Suppressor macrophage (primary cell): ENCODE measurements around the gene LDLRAD4.

Experiments used
- DNase-seq, 4 experiments: peaks; one replicate each; pipeline ENCODE4 v3.0.0-alpha.2; 2020 to 2022

Gene LDLRAD4

DNA sequence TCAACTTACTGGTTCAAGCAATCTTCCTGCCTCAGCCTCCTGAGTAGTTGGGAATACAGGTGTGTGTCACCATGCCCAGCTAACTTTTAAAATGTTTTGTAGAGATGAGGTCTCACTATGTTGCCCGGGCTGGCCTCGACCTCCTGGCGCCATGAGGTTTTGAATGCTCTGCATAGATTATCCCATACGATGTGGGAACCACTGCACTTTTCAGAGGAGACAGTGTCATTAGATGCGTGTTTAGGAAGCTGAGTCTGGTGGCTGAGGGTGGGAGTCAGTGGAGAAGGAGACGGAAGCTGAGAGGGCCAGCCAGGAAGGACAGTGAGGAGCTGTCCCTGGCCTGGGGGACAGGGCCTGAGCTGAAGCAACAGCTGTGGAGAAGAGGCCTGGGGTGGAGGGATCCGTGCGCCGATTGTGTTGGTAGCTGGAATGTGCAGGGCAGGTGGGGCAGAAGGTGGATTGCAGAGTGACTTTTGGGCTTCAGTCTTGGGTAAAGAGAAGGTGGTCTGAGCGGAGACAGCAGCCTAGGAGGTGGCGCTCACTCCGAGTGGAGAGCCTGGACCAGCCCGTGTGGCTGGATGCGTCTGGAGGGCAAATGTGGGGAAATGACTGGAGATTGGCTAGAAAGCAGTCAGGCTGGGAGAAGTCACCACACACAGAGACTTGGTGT lies 68.0 kb downstream of the LDLRAD4 start:
- no peak for DNase-seq

DNA sequence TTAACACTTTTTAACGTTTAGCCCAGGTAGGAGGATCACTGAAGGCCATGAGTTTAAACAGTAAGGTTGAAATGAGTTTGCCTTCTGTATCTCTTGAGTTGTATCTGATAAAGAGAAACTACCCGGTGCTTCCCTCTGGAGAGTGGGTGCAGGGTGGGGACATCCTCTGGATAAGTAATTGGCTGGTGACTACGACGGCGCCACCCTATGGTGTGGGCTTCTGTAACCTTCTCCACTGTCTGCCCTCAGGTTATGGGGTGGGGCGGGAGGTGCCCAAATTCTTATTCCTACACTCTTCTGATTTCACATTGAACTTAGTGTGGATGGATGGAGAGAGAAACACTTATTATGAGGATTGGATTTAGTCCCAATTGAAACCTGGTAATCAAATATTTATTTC lies 68.8 kb downstream of the LDLRAD4 start:
- no peak for DNase-seq

DNA sequence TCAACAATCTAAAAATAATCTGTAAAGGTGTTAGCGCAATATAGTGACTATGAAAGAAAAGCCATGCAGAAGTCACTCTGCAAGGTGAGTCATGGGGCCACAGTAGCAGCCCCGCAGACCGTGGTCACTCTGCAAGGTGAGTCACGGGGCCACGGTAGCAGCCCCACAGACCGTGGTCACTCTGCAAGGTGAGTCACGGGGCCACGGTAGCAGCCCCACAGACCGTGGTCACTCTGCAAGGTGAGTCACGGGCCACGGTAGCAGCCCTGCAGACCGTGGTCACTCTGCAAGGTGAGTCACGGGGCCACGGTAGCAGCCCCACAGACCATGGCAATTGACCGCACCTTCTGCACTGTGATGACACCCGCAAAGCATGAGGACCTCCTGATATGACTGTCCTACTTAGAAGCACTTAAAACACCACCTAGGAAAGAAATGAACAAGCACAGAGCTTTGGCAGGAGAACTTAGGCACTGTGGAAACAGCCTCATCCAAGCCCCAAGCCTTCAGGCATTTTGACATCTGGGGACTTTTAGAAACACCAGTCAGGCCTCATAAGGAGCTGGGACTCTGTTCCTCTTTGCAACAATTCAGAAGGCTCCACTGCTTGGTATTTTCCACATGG lies 70.1 kb downstream of the LDLRAD4 start:
- no peak for DNase-seq

DNA sequence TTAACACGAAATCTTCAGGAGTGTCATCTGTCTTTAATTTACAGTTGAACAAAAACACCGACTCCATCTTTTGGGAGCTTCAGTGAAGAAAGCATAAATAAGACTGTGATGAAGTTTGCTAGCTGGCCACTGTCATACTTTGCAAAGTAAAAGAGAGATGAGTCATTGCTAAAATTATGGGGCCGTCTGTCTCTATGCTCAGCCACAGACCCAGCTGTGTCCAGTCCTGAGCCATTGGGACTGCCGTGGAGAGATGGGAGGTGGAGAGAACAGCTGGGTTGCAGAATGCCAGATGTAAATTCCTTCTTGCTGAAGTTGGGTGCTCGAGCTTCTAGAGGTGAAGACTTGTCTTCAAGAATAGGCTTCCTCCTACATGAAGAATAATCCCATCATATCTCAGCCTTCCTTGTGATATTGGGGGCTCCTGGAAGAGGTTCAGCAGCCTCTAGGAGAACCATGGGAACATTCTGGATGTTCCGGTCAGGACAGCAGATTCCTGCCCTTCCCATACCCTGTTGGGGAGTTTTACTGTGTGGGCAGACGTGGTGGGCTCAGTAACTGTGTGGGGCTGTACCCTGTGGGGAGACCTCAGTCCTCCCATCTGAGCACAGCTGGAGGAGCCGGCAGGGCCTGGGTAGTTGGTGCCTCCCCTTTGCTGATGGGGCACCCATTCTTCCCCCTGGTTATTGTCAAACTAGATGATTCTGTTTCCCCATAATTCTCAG lies 71.1 kb downstream of the LDLRAD4 start:
- no peak for DNase-seq

DNA sequence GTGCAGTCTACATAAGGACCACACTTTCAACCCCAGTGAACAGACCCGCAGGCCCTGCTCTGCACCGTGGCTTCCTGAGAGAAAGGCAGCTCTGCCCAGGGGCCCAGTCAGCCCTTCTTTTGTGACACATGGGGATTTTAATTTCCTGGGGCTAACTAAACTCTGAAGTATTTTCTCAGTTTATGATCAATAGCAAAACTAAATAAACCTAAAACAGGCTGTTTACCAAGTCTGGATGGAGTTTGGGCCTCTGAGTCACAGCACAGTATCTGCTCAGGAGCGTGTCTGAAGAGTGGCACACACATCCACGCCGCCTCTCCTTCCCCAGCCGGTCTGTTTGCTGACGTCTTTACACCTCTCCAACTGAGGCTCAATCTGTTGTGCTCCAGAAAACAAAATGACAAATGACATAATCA lies 72.3 kb downstream of the LDLRAD4 start:
- DNase-seq = no peak

DNA sequence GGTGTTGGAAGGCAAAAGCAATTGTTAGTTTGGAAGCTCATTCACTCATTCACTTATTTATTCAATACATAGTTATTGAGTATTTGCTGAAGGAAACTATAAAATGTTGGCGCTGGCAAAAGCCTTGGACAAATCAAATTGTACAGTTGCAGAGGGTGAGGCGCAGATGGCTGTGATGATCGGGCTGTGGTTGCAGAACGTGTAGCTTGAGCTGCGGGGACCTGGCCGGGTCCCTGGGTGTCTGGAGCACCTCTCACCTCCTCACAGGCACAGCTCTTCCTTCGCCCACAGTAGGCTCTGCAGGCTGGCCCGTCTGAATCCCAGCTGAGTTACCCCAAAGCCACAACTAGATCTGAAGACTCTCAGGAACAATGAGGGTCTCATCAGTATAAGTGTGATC lies 72.7 kb downstream of the LDLRAD4 start:
- no peak for DNase-seq

DNA sequence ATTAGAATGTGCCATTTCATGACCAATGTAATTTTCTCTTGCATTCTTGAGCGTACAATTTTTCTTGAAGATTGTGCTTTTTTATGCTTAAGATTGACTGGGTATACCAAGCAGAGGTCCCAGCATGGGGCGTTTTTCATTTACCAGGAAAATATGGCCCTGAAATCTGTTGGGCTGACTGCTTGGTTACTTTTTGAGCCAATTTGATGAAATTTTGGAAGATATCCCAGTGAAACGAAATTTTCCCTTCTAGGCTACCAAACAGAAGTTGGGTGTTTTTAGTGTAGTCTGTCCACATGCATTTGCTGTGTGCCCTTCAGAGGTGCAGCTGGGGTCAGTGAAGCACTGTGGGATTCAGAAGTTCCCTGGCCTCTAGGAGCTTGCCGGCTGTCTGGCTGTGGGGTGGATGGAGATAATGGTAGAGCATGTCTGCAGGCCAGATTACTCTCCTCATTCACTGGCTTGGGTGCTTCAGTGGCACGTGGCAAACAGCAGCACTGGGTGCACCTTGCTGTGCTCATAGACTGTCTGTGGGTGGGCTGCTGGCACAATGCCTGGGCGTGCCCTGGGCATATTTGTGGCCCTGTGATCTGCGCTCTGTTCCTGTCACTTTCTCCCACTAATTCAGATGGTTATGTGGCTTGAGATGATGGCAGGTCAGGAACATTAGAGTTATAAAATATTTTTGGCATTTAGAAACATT lies 73.3 kb downstream of the LDLRAD4 start:
- DNase-seq = no peak

DNA sequence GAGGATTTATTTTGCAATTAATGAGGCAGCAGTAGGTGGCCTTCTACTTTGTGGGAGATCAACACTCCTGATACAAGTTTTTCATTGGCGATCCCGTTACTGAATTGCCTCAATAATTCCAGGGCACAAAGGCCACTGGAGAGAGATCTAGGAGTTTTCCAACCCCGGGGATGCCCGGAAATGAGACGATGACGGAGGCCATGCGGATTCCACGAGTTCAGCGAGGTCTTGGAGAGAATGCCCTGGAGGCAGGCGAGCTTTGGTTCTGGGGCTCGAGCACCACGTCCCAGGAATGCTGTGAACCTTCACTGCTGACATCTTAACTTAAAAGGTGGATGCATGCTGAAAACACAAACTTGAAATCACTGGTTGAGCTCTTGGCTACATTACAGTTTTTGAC lies 74.2 kb downstream of the LDLRAD4 start:
- no peak for DNase-seq

DNA sequence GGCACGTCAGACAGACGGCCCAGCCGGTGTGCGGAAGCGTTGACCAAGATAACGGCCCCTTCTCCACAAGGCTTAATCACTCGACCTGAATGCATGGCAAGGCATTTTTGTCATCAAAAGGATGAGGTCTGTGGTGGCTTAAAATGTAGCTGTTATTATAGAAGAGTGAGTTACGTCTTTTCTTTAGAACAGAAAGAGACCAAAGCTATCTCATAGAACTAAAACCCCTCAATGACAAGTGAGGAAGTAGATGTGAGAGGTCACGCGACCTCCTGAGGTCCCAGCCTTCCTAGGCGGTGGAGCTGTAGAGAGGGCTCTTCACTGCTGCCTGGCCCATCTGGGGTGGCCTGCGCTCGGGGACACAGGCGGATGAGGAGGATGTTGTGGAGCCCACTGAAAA lies 75.7 kb downstream of the LDLRAD4 start:
- no peak for DNase-seq

DNA sequence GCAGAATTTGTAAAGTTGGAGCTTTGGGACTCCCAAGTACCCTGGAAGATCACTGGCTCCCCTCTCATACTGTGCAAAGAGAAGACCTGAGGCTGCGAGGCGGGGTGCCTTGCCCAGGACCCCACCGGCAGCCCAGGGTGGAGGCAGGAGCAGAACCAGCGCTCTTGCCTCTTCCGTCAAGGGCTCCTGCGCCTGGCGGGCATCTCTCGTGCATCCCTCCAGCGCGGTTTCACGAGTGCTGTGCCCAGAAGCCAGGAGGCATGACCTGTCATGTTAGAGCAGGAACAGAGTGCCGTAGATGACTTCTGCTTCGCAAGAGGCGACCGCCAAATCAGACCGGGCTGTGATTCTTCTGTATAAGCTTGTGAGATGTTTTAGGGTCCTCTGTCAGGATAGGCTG lies 77.3 kb downstream of the LDLRAD4 start:
- no peak for DNase-seq

DNA sequence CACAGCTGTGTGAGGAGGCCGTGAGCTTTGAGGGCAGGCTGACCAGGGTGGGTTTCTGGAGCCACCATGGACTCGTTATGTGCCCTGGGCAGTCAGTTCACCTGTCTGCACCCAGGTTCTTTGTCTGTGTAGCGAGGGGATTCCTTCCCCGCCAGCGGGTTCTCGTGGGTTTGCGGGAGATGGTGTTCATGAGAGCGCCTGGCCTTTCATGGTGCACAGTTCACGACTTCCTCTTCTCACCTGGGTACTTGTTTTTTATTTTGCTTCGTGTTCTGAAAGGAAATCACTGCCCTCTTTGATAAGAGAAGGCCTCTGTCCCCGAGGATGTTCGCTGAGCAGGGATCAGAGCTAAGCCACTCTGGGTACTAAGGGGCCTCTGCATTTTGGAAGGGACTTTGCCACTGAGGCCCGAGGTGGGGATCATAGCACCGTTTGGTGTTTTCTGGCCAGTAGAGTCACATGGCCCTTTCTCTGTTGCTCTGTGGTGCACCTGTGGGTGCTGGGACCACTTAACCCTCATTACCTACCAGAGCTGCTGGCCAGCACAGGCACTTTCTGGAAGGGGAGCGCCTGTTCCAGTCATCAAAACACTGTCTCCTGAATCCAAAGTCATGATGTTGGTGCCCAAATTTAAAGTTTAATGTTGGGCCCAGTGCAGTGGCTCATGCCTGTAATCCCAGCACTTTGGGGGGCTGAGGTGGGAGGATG lies 78.5 kb downstream of the LDLRAD4 start:
- no peak for DNase-seq

DNA sequence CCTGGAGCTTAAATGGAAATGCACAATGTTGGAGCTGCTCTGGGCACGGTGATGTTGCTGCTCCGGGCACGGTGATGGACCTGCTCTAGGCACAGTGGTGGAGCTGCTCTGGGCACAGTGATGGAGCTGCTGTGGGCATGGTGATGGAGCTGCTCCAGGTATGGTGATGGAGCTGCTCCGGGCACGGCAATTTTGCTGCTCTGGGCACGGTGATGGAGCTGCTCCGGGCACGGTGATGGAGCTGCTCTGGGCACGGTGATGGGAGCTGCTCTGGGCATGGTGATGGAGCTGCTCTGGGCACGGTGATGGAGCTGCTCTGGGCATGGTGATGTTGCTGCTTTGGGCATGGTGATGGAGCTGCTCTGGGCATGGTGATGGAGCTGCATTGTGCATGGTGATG lies 79.7 kb downstream of the LDLRAD4 start:
- no peak for DNase-seq

DNA sequence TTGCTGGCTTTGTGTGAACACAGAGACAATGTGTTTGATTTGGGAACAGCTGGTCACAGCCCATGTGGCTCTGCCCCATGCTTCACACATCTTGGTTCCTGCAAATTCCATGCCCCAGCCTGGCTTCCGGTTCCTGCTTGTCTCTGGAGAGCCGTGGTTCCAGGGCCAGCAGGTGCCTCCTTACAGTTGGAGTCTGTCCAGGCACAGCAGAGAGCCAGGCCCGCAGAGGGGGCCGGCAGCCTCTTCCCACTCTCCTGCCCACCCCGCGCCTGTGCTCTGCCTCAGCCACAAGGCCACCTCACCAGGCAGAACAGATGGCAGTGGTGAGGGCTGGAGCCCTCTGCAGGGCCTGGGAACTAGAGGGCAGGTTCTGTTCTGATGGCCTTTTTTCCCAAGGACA lies 81.5 kb downstream of the LDLRAD4 start:
- peak in 1 of 4 experiments; percentile 6 for DNase-seq

DNA sequence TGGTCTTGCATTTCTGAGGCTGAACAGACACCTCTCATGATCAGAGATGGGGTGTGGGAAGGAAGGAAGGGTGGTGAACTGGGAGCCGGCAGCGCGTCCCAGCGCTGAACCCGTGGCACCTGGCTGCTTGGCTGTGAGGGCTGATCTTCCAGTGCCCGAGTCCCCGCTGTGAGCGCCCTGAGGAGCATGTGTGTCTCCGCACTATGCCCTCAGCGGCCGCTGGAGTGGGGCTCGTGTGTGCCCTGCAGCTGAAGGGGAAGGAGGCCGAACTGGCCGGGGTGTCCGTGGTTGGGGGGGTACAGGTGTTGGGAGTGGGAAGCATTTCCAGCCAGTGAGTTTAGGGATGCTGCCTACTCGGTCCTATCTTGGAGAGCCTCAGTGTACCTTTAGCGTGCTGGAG lies 82.2 kb downstream of the LDLRAD4 start:
- DNase-seq = no peak

DNA sequence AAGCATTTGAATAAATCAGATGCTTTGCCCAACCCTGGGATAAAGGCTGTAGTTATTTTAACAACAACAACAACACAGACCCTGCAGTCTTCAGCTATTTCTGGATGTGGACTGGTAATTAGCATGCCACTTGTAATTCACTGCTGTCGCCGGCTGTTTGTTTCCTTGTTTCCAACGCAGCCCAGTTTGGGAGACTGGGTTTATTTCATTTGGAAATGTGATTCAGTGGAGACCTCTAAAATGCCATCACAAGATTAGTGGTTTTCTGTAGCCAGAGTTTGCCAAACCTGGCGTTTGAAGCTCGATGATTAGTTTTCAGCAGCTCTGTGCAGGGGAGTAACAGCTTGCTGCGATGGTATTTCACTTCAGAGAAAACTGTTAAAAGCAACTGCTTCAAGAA lies 83.5 kb downstream of the LDLRAD4 start:
- DNase-seq = no peak

DNA sequence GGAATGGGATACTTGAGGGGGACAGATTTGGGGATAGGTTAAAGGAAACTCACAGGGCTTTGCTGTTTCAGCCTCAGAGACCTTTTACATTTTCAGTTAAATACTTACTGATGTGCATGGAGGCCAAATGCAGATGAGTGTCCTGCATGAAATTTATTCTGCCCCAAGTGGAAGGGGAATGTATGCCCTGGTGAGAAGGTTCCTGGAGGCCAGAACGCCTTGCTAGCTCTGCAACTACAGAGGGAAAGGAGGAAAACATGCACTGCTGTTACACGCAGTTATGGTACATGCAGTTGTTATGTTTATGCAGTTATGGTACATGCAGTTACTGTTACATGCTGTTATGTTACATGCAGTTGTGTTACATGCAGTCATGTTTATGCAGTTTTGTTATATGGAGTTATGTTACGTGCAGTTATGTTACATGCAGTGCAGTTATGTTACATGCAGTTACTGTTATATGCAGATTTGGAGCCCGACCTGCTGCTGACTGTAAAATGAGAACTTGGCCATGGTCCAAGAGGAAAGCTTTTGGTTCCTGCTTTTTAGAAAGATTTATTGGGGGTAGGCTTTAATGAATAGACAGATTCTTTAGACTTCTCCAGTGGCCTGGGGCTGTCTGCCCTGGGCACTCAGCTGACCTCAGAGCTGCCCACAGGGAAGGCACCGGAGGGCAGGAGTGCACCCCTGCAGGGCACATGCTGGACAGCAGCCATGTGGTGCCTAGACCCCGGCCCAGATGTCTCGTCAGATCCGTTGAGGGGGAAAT lies 84.1 kb downstream of the LDLRAD4 start:
- peak; percentile 79 to 92 (median 84) for DNase-seq

DNA sequence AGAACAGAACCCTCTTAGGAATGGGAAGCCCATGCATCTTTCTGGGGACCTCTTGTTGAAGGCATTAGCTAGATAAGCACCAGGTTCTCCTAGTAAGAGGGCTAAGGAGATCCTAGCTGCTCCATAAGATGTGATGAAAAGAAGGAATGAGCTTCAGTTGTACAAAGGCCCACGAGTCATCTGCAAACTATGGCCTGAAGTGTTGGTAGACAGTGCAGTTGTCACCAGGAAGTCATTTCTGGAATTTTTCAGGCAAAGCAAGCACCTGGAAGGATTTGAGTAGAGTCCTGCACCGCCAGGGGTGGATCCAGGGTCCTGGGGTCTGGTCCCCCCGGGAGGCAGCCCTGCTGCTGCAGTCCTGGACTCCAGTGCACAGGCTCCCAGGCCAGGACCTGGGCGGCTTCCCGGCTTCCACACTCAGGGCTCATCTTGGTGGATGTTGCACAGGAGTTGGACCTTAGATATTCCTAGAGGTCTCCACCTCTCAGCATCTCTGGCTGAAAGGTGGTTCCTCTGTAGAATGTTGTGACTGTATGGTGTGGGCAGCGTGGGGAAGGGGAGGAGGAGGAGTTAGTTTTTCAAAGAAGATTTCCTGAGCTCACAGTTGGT lies 85.3 kb downstream of the LDLRAD4 start:
- DNase-seq = no peak

DNA sequence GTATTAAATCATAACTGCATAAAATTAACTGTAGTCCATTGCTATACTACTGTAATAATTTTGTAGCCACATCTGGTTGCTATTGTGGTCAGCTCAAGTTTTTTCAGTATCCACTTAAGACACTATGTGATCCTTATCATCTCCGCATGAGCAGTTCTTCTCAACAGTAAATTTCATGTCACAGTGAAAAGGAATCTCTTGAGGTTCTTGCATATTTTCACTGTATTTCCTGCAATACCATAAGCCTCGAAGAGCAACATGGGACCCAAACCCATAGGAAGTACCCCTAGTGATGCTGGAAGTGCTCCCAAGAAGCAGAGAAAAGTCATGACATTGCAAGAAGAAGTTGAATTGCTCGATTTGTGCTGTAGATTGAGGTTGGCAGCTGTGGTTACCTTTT lies 86.7 kb downstream of the LDLRAD4 start:
- DNase-seq = no peak

DNA sequence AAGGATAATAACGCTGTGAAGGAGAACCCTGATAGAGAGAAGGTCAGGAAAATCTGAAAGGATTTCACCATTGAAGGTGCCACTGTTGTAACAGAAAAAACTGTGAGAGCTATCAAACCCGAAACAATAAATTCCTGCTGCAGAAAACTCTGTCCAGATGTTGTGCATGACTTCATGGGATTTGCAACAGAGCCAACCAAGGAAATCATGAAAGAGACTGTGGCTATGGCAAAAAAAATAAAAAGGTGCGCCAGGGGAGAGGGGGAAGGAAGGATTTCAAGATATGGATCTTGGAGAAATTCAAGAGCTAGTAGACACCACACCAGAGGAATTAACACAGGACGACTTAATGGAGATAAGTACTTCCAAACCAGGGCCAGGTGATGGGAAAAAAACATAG lies 88.0 kb downstream of the LDLRAD4 start:
- no peak for DNase-seq

DNA sequence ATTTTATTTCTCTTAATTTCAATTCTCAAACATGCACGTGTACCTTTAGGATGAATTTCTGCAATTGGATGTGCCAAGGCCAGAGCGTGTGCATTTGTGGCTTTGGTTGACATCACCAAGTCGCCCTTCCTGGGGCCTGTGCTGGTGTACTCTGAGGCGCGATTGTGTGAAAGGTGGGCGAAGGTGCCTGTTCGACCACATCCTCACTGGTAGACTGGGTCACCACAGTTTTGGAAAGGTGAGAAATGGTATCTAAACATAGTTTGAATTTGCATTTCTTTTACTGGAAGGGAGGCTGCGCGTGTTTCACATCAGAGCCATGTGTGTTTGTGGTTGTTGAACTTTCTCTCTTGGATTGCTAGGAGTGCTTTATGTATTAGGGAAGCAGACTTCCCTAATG lies 89.8 kb downstream of the LDLRAD4 start:
- no peak for DNase-seq

DNA sequence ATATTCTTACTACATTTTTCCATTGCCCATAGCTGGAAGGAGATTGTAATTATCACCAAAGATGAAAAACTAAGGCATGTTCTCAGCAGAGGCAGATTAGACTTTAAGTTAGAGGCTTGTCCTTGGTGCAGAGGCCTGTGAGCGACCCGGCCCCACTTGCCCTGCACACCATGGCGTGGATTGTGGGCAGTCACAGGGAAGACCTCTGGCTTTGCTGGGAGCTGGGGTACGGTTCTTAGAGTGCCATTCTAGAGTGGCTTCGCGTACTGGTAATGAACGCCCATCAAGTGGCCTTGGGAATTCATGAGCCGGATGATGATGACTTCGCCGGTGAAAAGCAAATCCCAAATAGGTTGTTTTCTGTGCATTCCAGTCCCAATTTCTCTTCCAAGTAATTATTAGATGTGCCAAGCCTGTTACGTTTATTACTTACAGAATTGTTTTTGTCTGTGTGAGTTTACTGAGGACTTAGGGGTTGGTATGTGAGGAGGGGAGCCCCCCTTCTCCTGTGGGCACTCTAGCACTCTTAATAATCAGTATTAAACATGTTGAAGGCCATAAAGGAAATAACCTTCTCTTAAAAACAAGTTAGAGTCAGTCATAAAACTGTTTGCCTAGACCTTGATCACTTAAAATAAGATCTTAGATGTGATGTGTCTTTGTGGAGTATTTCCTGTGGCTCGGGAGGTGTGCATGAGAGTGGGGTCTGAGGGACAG lies 90.6 kb downstream of the LDLRAD4 start:
- no peak for DNase-seq
